Stimulated activated CD8-positive, alpha-beta memory T cell treated with anti-CD3 and anti-CD28 coated beads, Interleukin-12 subunit alpha, Interleukin-12 subunit beta, amount 100 ng/mL, for 24 hours (primary cell): ENCODE results near the gene SNPH.

Source experiments
- DNase-seq: peaks from one replicate; pipeline ENCODE4 v3.0.0-alpha.2; 2020; ENCODE audit errors: extremely low read depth

The SNPH gene

DNA sequence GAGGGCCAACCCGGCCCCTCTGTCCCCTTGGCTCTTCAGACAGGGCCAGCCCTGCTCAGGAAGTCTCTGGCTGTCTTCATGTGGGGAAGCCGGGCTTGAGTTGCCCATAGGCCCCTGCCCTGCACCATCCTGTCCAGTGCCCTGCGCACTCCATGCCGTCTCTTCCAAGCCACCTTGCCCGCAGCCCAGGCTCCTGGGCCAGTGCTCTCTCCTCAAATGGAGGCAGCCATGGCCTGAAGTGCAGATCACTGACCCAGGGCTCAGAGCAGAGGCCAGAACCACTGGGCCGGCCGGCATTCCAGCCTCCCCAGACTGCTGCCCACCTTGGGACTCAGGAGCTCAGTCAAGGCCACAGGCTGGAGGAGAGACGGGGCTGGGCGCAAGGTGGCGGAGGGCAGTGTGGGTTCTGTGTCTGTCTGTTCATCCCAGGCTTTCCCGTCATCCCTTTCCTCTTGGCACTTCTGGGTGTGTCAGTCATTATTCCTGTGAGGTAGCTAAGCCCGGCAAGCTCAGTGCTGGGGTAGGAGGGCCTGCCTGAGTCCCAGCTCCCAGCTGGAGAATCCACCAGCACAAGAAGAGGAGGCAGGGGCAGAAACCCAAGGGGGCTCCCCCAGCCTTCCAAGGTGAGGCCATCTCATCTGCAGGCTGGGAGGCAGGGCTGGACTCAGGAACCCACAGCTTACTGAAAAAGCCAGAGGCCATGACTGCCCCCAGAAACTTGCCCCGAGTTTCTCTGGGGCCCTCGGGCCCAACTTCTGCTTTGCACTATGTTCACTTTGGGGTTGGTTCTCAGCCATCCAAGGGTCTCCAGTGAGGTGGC, 40.4 kb downstream of the SNPH start:
- no peak for DNase-seq

DNA sequence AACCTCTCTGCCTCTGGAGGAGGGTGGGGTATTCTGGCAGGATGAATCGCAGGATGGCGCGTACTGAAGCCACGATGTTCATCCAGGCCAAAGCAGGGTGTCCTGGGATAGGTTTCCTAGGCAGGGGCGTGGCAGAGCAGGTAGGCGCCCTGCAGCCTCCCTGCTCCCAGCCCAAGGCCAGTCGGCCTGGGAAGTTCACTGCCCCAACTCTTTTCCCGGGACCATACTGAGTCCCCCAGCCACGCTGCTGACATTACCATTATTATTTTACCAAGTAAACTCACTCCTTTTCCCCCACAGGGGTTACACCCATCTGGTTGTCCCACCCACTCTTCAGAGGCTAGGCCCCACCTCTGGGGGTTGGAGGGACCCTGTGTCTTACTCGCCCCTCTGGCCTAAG, 41.1 kb downstream of the SNPH start:
- no peak for DNase-seq

DNA sequence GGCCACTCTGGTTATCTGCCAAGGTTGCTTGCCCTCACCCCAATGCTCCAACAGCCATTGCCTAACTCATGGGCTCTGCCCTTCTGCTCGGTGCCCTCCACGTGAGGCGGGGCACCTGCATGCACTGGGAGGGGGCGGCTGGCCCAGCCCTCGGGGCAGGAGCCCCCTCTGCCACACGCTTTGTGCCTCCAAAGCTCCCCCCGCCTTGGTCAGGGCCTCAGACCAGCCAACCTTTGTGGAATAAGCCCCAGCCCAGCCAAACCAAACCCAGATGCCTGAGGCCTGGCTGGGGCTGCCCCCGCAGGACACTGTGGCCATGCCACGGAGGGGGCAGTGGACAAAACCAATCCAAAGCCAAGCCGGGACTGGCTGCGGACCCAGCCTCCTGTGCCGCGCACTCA, 41.5 kb downstream of the SNPH start:
- no peak for DNase-seq

DNA sequence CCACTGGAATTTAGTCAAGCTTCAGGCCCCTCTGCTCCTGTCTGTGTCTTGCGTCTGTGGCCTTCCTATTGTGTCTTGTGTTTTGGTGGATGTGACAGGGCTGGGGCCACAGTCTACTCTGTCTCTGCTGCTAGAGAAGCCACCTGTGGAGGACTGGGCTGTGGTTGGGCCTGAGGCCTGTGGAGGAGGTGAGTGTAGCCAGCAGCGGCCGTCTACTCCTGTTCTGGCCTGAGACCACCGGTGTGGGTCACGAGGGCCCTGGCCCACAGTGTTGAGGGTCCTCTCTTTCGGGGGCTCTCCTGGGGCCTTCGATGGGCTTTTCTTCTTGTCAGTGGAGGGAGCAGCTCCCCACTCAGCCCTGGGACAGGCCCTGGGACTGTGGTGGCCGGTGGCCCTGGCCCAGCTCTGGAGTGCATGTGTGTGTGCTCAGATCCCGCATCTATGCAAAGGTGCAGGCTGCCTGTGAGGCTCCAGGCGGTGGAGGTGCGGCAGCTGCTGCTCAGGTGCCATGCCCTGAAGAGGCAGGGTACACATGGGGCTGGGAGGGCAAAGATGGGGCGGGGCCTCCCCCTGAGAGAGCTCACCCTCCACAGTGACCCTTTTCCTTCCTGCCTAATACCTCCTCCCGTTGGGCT, 42.1 kb downstream of the SNPH start:
- DNase-seq = no peak

DNA sequence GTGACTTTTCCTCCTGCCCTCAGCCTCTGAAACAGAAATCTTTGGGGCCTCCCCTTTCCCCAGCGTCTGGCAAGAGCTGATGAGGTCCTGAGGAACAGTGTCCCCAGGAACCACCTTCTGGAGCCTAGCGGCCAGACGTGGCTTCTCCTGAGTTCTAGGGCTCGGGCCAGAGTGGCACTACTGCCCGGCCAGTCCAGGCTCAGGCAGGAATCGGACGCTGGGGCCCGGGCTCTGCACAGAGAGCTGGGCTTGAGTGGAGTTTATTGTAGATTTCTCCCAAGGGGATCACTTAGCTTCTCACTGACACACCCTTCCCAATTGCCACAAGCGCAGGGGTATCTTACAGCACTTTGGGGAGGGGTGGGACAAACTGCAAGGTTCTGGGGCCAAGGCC, 42.6 kb downstream of the SNPH start:
- DNase-seq = no peak

DNA sequence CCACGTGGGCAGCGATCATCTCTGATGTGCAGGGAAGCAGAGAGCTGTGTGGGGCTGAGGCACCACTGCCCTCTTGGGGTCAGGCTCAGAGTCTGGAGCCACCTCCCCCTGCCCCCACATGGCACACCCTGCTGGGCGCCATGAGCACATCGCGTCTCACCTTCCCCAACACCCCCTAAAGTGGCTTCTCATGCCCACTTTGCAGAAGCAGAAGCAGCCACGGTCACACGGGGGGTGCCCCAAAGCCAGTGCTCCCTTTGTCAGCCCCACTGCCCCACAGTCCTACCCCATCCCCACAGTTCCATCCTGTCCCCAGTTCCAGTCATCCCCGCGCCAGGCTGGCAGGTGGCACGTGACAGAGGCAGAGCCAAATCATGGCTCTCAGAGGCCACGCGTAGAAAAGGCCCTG, 43.3 kb downstream of the SNPH start:
- DNase-seq = no peak

DNA sequence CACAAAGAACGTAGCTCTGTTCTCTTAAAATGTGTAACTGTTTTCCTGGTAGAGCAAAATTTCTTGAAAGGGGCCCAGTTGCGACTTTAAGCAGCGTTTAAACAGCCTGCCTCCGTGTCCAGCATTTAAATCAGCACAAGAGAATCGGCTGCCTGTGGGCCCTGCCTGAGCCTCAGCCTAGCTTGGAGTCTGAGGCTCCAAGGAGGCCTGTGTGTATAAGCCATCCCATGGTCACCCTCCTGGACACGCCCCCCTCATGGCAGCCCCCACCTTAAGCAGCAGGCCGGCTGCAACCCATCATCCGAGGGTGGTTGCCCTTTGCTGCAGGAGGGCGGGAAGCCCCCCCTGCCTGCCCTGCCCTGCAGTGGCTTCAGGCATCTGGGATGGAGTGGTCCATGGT, 44.0 kb downstream of the SNPH start:
- DNase-seq = no peak

DNA sequence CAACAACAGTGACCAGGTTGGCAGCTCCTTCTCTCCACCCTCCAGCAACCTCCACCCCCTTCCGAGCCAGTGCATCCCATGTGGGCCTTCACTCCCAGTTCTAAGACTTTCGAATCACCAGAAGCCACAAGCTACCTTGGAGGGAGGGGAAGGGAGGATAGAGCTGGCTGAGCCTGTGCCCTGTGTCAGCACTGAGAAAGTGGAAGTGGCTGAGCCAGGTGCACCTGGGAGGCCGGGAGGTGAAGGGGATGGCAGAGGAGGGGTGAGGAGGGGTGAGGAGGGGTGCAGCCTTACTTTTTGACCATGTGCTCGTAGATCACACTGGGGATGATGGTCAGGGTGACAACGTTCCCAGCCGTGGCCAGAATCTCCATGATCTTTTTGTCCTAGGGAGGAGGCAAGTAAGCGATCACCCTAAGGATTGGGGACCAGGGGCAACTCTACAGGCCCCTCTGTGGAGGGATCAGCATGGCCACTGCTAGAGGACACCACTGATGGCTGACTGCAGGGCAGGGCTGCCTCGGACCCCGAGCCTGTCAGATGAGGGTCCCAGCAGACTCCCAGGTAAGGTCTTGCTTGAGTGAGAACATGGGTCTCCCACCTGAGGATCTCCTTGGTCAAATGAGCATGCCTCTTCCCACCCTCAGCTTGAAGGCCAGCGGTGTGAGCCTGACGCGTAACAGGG, 44.6 kb downstream of the SNPH start:
- DNase-seq = no peak

DNA sequence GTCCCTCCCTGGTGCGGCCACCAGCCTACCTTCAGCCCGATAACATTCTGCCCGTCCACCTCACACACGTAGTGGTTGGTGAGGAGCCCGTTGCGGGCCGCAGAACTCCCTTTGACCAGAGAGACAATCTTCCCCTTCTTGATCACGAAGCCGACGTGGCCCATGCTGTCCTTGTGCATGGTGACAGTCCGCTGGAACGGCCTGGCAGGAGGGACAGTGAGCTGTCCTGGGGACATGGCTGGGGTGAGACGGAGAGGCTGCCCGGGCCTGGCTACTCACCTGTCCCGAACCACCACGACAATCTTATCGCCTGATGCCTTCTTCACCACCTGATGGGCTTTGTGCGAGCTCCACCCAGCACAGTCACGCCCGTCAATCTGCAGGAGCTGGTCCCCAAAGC, 46.2 kb downstream of the SNPH start:
- DNase-seq = no peak

DNA sequence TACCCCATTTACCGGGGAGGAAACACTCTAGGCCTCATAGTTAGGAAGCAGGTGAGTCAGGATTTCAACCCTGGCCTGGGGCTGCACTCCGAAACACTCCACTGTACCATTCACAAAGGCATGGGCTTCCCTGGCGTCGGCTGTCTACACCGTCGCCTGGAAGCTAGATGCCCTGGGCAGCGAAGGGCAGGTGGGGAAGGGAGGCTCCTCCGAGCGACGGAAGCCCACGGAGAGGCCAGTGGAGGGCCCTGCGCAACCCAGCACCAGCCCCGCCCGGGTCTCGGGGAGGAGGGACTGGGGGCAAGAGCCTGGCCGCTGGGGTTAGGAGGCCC, 46.8 kb downstream of the SNPH start:
- no peak for DNase-seq

DNA sequence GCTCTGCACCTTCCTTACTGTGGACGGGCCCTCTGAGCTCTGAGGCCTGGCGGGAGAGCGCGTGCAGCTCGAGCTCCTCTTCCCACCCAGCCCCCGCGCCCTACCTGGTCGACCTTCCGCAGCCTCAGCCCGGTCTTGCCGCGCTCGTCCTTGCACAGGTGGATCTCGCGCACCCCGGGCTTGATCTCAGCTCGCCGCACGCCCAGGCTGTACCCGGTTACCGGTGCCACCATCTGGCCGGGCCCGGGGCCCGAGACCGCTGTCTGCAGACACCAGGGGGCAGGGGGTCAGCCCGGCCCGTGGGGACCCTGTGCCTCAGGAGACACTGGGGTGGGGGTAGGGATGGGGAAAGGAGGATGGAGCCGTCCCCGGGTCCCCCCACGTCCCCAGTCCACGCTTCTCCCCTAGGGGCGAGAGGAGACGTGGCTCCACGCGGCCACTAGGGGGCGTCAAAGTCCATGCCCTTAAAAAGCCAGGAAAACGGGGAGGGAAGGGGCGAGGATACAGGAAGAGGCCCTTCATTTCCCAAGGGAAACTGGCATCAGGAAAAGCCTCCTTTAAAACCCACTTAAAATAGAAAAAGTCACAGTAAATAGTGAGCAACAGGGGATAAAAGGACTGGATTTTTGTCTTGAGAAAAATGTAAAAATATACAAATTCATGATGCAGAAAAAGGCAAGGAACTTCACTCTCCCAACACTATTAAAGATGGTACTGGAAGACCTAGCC, 47.3 kb downstream of the SNPH start:
- DNase-seq = no peak

DNA sequence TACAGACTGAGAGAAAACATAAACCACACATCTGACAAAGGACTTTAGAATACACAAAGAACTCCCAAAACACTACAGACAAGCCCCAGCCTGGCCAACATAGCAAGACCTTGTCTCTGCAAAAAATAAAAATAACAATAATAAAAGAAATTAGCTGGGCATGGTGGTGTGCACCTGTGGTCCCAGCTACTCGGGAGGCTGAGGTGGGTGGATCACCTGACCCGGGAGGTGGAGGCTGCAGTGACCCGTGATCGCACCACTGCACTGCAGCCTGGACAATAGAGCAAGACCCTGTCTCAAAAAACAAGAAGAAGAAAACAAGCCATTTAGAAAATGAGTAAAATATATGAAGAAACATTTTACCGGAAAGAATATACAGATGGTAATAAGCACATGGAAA, 49.7 kb downstream of the SNPH start:
- DNase-seq = no peak

DNA sequence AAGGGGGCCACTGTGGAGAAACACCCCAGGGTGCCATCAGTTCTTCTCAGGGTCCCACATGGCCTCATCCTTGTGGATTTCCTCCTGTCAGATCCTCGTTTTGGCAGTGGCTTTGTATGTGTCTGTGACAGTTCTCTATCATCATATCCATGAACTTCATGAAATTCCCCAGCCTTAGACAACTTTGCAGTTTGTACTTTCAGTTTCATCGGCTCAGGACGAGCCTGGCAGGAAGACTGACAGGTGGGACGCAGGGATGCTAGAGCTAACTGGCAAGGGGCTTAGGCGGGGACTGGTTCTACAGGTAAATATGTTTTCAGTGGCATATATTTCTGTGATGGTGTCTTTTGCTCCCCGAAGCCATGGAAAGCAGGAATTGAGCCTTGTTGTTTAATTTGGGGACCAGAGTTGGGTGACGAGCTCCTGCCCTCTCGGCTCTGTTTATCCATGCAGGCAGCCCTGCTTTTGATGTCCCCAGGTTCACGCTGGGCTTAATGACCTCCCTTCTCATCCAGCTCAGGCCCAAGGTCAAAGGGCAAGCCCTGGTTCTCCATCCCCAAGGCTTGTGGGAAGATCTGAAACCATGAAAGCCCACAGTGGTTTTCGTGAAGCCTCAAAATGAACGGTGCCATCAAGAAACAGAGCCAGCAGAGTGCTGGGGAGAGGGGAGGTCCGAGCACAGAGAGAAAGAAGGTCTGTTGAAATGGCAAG, 51.6 kb downstream of the SNPH start:
- DNase-seq = no peak

DNA sequence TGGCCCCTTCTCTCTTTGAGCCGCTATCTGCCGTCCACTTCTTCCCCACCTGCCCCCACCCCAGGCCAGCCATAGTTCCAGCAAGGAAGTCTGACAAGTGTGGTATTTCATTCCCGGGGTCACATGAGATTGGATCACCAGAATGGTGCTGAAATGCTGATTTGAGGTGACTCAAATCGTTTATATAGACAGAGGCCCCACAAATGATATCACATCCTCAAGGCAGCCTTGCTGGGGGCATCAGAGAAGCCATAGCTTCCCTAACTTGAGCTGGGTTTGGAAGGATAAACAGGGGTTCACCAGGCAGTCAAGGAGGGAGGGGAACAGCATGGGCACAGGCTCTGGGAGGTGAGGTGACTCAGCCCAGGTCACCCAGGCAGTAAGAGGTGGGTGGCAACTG, 53.0 kb downstream of the SNPH start:
- DNase-seq = no peak

DNA sequence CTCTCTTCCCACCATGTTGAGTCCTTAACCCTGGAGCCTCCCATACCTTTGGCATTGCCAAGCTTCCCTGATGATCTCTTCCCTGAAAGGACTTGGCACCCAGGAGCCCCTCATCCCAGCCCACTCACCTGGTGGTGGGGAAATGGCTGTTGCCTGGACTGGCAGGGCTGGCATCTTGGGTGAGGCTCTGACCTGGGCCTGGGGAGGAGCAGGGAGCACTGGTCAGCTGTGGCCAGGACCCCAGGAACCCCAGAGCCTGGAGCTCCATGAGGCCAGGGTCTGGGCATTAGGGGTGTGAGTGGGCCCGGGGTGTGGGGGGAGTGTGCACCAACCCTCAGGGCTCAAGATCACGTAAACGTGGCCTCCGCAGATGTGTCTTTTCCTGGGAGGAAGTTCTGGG, 53.4 kb downstream of the SNPH start:
- DNase-seq = no peak

DNA sequence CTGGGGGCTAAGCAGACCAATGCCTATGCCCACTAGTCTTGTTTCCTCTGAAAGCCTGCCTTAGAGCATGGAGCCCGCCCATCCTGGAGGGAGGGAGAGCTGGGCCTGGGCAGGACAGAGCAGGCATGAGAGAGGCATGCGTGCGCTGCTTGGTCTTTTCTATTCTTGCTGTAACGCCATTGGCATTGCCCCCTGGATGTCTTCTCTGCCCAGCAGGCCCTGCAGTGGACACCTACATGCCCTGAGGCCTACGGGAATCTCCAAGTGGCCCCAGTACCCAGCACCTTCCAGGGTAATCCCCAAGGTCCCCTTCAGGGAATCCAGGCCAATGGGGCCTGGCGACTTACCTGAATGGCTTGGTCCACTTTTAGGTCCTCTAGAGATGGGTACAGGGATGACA, 53.9 kb downstream of the SNPH start:
- DNase-seq = no peak

DNA sequence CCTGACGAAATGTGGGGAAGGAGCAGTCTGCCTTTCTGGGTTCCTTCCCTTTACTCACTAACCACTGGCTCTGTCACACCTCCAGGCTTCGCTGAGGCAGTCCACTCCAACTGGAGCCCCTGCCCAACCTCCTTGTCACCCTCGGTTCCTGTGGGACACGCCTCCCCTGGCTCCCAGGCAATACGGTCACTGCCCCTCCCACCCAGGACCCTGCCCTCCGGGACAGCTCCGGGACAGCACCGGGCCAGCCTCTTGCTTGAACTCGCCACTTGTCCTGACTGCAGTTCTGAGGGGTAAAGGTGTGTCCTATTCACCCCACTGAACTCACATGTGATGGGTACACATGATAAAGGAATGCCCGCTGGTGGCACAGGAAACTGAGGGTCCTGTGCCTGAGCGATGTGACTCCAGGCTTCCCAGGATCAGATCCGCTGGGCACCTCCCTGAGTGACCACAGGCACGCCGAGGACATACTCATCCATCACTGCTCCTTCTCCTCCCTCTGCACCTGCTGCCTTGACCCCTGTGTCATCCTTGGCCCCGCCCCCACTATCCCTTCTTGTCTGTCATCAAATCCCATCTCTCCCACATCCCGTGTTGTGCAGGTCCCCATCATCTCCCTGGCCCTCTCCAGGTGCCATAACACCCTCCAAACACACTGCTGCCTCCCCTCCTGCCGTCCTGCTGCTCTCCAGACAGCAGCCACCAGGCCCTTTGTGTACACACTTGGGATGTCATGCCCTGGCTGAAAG, 55.0 kb downstream of the SNPH start:
- no peak for DNase-seq

DNA sequence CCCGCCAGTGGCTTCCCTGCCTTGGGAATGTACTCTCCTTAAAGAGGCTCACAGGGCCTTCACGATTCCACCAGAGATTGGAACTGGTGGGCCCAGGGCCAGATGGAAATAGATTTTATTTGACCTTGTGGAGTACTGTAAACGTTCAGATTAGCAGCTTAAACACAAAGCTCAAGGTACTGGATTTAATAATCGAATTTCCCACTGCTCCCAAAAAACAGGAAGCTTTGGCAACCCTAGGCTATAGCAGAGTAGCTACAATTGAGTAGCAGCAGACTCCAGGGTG, 55.5 kb downstream of the SNPH start:
- DNase-seq = no peak

DNA sequence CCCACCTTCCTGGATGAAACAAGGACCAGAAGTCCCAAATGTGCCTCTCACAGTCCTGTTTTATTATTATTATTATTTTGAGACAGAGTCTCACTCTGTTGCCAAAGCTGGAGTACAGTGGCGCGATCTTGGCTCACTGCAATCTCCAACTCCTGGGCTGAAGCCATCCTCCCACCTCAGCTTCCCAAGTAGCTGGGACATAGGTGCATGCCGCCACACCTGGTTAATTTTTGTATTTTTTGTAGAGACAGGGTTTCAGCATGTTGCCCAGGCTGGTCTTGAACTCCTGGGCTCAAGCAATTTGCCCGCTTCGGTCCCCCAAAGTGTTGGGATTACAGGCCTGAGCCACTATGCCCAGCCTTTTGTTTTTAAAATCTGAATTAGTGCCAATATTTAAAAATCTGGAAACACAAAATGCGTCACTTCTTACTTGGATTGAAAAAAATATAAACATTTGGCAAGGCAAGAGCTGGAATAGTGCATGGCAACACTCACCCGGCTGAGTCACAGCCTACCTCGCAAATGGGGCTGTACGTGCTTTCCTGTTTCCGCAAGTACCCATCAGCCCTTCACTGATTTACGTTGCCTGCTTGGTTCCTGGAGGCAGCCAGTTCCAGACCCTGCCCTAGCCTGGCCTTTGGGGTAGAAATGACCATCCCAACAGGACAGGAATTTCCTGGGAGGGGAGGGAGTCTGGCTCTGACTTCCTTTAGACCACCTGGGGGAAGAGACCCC, 56.6 kb downstream of the SNPH start:
- no peak for DNase-seq

DNA sequence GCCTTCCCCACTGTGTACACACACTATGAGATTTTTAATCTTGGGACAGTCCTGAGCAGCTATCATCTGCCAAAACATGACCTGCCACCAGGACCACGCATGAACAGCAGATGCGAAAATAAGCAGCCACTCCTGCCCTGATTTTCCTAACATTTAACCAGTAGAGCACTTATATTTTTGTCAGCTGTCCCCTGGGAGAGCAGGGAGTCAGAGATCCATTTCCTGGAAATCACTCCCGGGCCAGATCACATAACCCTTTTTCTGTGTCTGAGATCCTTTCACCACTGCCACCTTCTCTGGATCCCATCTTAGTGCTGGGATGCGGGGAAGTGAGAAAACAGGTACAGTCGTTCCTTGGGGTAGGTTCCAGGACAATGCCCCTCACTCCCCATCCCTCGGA, 57.2 kb downstream of the SNPH start:
- DNase-seq = no peak
